K562 (cell line): ENCODE results near the gene VPS37D. TPM values are rescaled to one million over a fixed set of nuclear protein-coding genes. Genes with fewer than 3 reads are reported as not detected.

Experiments used
- ATF6 ChIP-seq: sonication (generic); formaldehyde crosslinking; IDR thresholded peaks from 2 replicates; pipeline ENCODE4 v1.4.0; 2020; ENCODE audit warnings: mild to moderate bottlenecking, missing genetic modification reagents
- DPF2 ChIP-seq: fragments of 450-650 bp; IDR thresholded peaks from 2 replicates; pipeline ENCODE4 v1.6.1; 2016
- ELF1 ChIP-seq: fragments of 200-800 bp; sonication (Bioruptor generic); IDR thresholded peaks from 2 replicates; pipeline ENCODE4 v1.6.1; 2016; ENCODE audit warnings: missing genetic modification characterization, missing compliant biosample characterization
- ESRRA ChIP-seq: fragments of 450-650 bp; IDR thresholded peaks from 2 replicates; pipeline ENCODE4 v1.6.1; 2014; ENCODE audit warnings: low read depth, mild to moderate bottlenecking, moderate library complexity, borderline replicate concordance
- HOXB6 ChIP-seq: fragments of 250-450 bp; sonication (Bioruptor Pico); IDR thresholded peaks from 2 replicates; pipeline ENCODE4 v1.5.1; 2022; ENCODE audit warnings: mild to moderate bottlenecking, borderline replicate concordance
- NFE2 ChIP-seq: IDR thresholded peaks from 2 replicates; pipeline ENCODE4 v1.6.1; 2014; ENCODE audit warnings: antibody characterized with exemption, low read depth
- NR2C2 ChIP-seq, 2 experiments: fragments of 200-800 bp in 1 of 2; sonication (Bioruptor generic) in 1 of 2; sonication (generic) in 1 of 2; formaldehyde crosslinking in 1 of 2; IDR thresholded peaks; 2 replicates each; pipeline versions ENCODE4 v1.6.1 to v1.8.0; 2016 to 2022; ENCODE audit warnings: mild to moderate bottlenecking in 1 of 2, missing compliant biosample characterization in 1 of 2, missing genetic modification characterization in 1 of 2, missing genetic modification reagents in 1 of 2
- PTTG1 ChIP-seq: fragments of 450-650 bp; IDR thresholded peaks from 2 replicates; pipeline ENCODE4 v1.6.1; 2016; ENCODE audit warnings: low read depth, mild to moderate bottlenecking, missing genetic modification characterization, missing compliant biosample characterization
- RBM15 ChIP-seq: fragments of 200-400 bp; formaldehyde crosslinking; IDR thresholded peaks from 2 replicates; pipeline ENCODE4 v1.6.1; 2018; ENCODE audit warnings: mild to moderate bottlenecking, low read length, moderate library complexity; ENCODE audit not compliant: insufficient read depth
- RBM22 ChIP-seq: fragments of 200-400 bp; formaldehyde crosslinking; IDR thresholded peaks from 2 replicates; pipeline ENCODE4 v1.6.1; 2018; ENCODE audit warnings: low read length, low read depth; ENCODE audit not compliant: poor library complexity, severe bottlenecking
- SIRT6 ChIP-seq: IDR thresholded peaks from one replicate; pipeline ENCODE4 v1.6.1; 2012; ENCODE audit warnings: low read depth, mild to moderate bottlenecking, control low read depth, inconsistent platforms, low read length, moderate library complexity
- SMARCB1 ChIP-seq: IDR thresholded peaks from 2 replicates; pipeline ENCODE4 v1.6.1; 2011; ENCODE audit warnings: improper control_type of control experiment, low read depth; ENCODE audit not compliant: insufficient read length
- ZC3H11A ChIP-seq: IDR thresholded peaks from 2 replicates; pipeline ENCODE4 v1.6.1; 2012; ENCODE audit warnings: low read depth, low read length, improper control_type of control experiment
- ZNF146 ChIP-seq: IDR thresholded peaks from one replicate; pipeline ENCODE4 v1.6.1; 2018; ENCODE audit warnings: missing compliant biosample characterization; ENCODE audit not compliant: unreplicated experiment
- polyA plus RNA-seq, 8 experiments: library from polyadenylated mRNA; depleted of rRNA in 4 of 8; stranded (reverse) in 5 of 8; unstranded in 3 of 8; fragments of >200 nt; fragmentation: Nextera tagmentation in 2 of 8; fragmentation: Illumina TruSeq in 1 of 8; extraction: Ambion mirVana in 2 of 8; extraction: Trizol in 1 of 8; gene quantifications; 2 replicates each; pipeline versions ENCODE4 v1.2.1 to v1.2.3, GENCODE V29; 2011 to 2014; ENCODE audit warnings: inconsistent platforms in 1 of 8, missing spikeins in 1 of 8
- total RNA-seq, 7 experiments: library from RNA; depleted of rRNA in 6 of 7; stranded (reverse); fragments of >200 nt in 6 of 7; fragmentation: Illumina TruSeq in 2 of 7; extraction: Trizol in 2 of 7; gene quantifications; 2 replicates each; pipeline versions ENCODE4 v1.2.1 to v1.2.3, GENCODE V29; 2011 to 2021; ENCODE audit warnings: low replicate concordance in 1 of 7
- TF ChIP-seq, protein P1 (sequence below): IDR thresholded peaks from 2 replicates; pipeline ENCODE4 v1.6.1; 2011; ENCODE audit not compliant: insufficient read length; ENCODE audit errors: extremely low read depth
- TF ChIP-seq, protein P2 (sequence below), 3 experiments: fragments of 200-800 bp in 1 of 3; sonication (Bioruptor generic) in 1 of 3; sonication (generic) in 1 of 3; formaldehyde crosslinking in 1 of 3; IDR thresholded peaks; 2 replicates each; pipeline versions ENCODE4 v1.6.1 to v1.8.0; 2016 to 2022; ENCODE audit warnings: mild to moderate bottlenecking in 2 of 3, missing compliant biosample characterization in 2 of 3, missing genetic modification characterization in 2 of 3, missing genetic modification reagents in 1 of 3
- TF ChIP-seq, protein P3 (sequence below): sonication (generic); formaldehyde crosslinking; IDR thresholded peaks from 2 replicates; pipeline ENCODE4 v1.5.0; 2020; ENCODE audit warnings: missing genetic modification reagents
- TF ChIP-seq, protein P4 (sequence below): IDR thresholded peaks from 2 replicates; pipeline ENCODE4 v1.6.1; 2014; ENCODE audit warnings: antibody characterized with exemption

The VPS37D gene
- total and polyA plus RNA-seq, 9 of the 15 experiments (the other 6 are each of a cell fraction or from before 2014, with no cell fraction given): 0.25 to 2.3 (median 1.0) TPM; not detected in 3

DNA sequence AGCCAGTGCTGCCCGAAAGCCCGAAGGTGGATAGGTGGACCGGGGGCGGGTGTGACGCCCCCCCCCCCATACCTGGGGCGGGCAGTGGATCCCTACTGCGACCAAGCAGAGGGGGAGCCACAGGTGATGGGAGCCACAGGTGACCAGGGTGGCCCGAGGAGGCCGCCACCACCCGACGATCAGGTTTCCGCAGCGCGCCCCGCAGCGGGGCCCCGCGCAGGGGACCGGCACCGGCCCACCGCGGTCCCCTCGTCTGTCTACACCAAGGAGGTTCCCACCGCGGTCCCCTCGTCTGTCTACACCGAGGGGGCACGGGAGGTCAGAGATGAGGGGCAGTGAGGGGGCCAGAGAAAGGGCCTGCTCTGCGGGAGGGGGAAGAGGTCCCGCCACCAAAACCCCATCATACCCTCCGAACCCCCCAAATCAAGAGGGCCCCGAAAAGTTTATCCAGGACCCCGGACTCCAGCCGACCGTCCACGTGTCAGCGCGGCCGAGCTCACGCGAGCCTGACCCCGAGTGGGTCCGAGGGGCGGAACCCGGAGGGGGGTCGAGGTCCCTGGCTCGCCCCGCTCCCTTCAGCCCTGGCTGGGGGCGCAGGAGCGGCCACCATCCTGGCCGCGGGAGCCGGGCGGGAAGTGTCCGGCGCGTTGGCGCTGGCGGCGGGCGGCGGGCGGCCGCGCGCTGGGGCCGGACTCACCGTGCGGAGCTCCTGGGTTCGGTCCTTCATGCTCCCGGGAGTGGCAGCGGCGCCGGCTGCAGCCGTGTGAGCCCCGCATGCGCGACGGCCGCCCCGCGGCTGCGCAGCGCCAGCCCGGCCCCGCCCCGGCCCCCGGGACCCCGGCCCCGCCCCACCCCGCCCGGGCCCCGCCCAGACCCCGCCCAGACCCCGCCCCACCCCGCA lies 51.5 kb downstream of the VPS37D start, which contains the start of gene STX1A (continued):
- no peak for TF ChIP-seq ZC3H11A
- TF ChIP-seq SMARCB1: no peak
- TF ChIP-seq ATF6 (CRISPR knock-in tag): no peak
- TF ChIP-seq, protein P1, sequence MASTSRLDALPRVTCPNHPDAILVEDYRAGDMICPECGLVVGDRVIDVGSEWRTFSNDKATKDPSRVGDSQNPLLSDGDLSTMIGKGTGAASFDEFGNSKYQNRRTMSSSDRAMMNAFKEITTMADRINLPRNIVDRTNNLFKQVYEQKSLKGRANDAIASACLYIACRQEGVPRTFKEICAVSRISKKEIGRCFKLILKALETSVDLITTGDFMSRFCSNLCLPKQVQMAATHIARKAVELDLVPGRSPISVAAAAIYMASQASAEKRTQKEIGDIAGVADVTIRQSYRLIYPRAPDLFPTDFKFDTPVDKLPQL: no peak
- no peak for TF ChIP-seq DPF2
- no peak for TF ChIP-seq ELF1
- no peak for TF ChIP-seq PTTG1 (tag)
- TF ChIP-seq NR2C2 (CRISPR knock-in tag; IDR thresholded peaks at IDR 0.05): no peak
- TF ChIP-seq NR2C2 (tag; IDR thresholded peaks at IDR 0.05): no peak
- no peak for TF ChIP-seq RBM22
- no peak for TF ChIP-seq HOXB6 (CRISPR knock-in tag)
- TF ChIP-seq, protein P2, sequence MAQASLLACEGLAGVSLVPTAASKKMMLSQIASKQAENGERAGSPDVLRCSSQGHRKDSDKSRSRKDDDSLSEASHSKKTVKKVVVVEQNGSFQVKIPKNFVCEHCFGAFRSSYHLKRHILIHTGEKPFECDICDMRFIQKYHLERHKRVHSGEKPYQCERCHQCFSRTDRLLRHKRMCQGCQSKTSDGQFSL (CRISPR knock-in tag; IDR thresholded peaks at IDR 0.05): peak; percentile 59; the same call in 1 of the 2 replicates
- TF ChIP-seq, protein P2 (tag; IDR thresholded peaks at IDR 0.05): no peak
- TF ChIP-seq, protein P3, sequence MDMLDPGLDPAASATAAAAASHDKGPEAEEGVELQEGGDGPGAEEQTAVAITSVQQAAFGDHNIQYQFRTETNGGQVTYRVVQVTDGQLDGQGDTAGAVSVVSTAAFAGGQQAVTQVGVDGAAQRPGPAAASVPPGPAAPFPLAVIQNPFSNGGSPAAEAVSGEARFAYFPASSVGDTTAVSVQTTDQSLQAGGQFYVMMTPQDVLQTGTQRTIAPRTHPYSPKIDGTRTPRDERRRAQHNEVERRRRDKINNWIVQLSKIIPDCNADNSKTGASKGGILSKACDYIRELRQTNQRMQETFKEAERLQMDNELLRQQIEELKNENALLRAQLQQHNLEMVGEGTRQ: no peak
- TF ChIP-seq, protein P4, sequence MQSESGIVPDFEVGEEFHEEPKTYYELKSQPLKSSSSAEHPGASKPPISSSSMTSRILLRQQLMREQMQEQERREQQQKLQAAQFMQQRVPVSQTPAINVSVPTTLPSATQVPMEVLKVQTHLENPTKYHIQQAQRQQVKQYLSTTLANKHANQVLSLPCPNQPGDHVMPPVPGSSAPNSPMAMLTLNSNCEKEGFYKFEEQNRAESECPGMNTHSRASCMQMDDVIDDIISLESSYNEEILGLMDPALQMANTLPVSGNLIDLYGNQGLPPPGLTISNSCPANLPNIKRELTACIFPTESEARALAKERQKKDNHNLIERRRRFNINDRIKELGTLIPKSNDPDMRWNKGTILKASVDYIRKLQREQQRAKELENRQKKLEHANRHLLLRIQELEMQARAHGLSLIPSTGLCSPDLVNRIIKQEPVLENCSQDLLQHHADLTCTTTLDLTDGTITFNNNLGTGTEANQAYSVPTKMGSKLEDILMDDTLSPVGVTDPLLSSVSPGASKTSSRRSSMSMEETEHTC: no peak
- TF ChIP-seq NFE2: no peak
- TF ChIP-seq ZNF146: no peak
- no peak for TF ChIP-seq RBM15
- TF ChIP-seq ESRRA: 0 out of 2 replicates have a peak, but pooled peaks have one; percentile 14
- no peak for TF ChIP-seq SIRT6
